Measurements from ENCODE around the gene TBC1D22B.
"Not testable (repeated sequence)": the region's sequence is repeated elsewhere in the genome, so short reads cannot be mapped to it uniquely, and the experiment has no call there.

The TBC1D22B gene

DNA sequence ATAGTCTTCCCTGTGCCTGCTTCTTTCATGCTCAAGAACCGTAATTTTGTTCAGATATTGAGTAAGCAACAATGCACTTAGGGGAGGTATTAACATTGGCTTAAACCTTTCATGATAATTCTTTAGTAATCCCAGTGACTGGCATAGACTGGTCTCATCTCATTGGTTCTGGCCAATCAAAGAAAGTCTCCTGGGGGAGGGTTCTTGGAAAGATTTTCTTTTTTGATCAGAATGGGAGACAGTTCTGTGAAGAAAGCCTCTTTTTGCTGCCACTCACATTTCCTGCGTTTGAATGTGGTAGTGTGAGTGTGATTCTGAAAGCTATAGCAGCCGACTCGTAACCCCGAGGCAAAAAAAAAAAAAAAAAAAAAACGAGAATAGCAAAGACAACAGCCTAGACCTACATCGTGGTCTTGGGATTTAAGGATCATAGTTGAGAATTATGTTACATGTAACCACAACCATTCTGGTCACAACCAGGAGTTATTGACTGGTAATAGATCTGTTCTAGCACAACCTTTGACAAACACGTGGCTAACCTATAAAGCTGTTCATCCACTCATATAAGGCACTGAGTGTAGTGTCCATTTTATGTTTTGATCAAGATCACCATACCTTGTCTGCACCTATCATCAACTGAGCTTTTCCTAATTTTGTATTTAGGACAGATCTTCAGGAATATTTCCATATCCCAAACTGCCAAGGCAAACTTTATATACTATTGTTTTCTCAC lies 15.4 kb downstream of the TBC1D22B start:
- DNase-seq, result no peak

DNA sequence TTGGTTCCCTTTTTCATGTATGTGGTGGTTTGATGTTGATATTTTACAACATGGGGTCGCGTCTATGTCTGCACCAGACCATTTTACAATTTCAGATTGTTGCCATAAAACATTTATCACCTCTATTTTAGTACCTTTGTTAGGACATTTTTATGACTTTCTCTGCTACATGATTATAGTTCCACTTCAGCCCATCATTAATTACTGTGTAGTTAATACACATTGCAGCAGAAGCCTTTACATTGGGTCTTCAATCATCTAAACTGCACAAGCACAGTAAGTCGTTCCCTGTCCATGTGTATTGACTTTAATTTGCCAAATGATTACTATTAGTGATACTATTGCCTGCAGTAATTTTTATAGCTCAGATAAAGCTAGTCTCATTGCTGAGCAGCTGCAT lies 16.1 kb downstream of the TBC1D22B start:
- DNase-seq, result no peak

DNA sequence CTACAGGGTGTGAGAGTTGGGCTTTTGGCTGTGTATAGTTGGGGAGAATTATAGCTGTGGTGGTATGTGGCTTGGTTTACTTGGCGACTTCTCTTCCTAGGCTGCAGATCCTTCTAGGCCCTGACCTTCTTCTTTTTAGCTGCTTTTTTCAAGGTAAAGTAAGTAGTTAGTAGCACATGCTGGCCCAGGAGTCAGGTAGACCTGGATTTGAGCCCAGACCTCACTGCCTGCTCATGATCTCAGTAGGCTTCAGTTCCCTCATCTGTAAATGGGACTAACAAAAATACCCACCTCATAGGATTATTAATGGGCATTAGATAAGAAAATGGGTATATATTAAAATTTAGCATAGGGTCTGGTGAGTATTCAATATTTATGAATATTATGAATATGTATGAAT lies 17.8 kb downstream of the TBC1D22B start:
- DNase-seq, result no peak

DNA sequence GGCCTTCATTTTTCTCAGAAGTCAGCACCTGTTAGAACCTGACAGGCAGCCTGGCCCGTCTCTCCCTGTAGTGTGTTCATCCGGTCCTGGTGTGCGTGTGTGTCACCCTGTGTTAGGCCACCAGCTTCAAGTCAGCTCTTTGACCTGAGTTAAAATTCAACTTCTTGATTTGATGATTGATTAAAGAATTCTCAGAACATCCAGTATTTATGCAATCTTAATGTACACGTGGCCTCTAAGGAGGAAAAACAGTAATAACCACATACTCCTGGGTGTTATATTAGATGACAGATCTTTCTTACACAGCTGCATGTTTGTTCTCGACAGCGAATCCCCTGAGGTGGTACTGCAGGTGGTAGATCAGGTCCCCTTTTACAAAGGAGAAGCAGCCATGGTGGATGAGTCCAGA lies 19.4 kb downstream of the TBC1D22B start:
- DNase-seq, result no peak

DNA sequence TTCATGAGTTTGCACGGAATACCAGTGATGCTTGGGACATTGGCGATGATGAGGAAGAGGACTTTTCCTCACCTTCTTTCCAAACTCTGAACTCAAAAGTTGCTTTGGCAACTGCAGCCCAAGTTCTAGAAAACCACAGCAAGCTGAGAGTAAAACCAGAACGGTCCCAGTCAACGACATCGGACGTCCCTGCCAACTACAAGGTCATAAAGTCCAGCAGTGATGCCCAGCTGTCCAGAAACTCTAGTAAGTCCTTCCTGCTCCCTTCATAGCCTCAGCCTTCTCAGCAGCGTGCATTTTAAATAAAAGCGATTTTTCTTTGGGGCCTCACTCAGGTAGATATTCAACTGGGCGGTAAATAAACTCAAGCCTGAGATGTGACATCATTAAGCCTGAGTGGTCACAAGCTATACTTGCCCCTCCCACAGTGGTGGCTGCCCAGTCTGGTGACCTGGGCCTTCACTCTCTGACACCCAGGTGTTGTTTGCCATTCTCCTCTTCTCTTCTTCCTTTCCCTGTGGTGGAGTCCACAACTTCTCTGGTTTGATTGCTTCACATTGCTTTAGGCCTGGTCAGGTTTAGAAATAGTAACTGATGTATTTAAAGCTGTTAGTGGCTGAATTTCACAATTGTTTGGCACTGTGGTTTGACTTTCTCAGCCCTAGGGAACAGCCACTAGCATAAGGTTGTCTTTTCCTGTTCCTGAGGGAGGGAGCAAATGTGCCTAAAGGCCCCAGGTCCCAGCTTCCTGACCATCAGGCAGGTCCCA lies 22.0 kb downstream of the TBC1D22B start:
- no peak for DNase-seq

DNA sequence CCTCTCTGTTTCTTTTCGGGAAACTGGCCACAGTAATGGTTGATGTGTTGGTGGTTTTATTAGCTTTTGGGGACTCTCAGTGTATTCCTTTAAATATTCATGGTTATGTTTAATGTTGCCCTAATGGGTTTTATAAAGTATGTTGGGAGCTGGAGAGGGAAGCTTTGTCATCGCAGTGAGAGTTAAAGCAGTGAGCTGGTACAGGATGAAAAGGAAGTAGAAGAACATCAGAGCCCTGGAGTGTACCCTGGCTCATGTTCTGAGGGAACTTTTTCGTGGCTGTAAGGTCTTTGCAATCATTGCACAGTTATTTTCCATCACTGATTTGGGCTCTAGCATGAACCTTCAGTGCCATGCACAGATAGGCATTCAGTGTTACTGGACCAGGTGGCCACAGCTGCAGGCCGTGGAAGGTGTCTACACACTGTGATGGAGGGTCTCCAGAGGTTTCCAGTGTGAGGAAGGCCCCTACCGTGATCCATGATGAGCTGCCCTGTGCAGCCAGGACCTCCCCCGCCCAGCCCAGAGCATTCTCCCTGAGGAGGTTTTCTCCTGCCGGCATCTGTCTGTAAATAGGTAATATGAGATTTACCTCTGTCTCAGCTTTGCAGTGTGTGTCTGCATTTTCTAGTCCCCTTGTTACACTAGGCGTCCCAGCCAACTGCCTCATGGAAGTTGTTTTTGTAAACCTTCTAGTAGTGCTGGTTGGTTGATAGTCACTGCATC lies 22.8 kb downstream of the TBC1D22B start:
- DNase-seq, result no peak

DNA sequence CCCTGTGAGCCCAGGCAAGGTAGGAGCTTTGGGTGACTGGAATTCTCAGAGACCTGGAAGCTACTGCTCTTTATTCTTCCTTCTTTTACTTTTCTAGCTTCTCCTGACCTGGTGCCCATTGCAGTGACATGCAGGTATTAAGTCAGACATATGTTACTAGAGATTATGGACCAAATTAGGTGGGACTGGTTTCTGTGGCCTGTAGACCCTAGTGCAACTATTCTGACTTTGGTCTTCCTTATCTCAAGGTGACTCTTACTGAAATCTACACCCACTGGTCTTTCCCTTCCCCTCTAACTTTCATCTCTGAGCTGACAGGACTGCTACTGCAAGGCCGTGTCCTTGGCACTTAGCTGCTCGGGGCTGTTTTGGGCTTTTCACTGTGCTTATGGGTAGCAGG lies 24.8 kb downstream of the TBC1D22B start:
- no peak for DNase-seq

DNA sequence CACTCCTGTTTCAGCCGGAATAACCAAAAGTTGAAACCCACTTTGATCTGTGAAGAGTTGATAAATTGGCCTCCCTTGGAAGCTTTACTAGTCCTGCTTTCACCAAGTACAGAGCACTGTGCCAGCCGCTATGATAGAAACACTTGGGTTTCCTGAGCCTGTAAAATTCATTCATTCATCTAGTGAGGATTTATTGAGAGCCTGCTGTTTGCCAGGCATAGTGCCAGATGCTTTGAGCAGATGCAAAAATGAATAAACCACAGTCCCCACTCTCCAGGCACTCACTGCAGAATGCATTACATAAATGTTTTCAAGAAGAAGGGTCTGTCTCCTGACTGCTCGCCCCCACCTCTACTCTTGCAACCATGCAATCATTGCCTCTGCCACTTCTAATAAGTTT lies 25.7 kb downstream of the TBC1D22B start:
- DNase-seq, result no peak

DNA sequence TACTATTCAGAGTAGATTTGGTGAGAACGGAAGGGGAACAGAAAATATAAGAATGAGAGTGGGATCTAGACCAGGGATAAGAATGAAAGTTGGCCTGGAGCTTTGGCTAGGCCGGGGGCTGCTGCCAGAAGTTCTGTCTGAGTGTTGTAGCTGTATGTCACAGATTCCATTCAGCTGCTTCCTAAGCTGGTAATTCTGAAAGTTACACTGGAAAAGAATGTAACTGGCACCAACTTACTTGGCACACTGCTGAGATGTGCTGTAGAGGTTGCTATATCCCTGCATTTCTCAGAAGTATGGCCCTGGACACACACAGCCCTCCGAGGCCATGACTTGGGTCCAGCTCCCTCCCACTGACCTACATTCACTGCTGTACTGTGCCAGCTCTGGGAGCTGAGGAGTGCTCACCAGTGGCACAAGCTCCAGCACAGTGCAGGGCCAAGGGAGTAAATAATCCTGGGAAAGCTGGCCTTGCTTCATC lies 26.1 kb downstream of the TBC1D22B start:
- no peak for DNase-seq

DNA sequence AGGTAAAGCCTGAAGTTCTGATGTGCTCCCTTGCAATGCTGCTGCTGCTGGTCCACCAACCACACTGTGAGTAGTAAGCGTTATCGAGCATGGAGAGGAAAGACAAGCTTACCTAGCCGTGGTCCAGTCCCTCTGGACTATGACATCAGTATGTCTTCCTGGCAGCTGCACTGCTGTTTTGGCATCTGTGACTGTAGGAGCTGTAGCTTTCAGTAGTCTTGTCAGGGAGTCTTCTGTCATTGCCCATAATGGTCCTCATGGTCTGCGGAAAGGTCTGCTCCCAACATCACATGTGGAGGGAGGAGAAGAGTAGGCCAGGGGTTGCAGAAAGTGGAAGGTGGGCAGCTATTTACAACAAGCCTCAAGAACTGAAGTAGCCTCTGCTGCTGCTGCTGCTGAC lies 27.2 kb downstream of the TBC1D22B start:
- no peak for DNase-seq

DNA sequence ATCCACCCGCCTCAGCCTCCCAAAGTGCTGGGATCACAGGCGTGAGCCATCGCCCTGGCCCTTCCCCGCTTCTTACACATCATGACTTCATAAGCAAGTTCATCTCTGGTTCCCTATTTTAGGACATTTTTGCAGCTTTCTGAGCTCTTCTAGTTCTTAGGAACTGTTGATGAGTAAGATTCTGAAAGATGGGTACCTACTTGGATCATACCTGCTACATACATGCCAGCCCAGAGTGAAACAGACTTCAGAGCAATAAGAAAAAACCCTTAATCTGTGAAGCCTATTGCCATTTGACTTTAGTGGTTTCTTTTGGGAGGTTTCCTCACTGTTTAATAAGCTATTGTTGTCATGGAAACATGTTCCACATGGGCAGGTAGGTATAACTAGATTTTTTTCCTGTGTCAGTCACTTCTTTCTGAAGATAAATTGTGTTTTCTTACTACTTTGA lies 28.3 kb downstream of the TBC1D22B start:
- DNase-seq, result no peak

DNA sequence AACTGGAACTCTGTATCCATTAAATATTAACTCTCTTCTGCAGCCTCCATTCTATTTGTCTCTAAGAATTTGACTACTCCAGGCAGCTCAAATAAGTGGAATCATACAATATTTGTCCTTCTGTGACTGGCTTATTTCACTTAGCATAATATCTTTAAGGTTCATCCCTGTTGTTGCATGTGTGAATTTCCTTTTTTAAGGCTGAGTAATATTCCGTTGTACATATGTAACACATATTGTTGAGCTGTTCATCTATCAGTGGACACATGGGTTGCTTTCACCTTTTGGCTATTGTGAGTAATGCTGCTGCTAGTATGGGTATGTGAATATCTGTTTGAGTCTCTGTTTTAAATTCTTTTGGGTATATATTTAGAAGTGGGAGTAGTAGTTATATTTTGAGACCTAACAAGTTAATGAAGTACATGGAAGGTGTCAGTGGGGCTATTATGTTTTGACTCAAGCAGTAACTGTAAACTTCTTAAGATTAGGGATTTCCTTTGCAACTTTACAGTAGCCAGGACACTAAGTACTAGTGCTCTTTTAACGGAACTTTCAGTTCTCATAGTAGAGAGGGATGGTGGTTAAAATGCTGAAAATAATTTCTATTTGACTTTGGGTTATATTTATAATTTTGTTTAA lies 30.1 kb downstream of the TBC1D22B start:
- no peak for DNase-seq

DNA sequence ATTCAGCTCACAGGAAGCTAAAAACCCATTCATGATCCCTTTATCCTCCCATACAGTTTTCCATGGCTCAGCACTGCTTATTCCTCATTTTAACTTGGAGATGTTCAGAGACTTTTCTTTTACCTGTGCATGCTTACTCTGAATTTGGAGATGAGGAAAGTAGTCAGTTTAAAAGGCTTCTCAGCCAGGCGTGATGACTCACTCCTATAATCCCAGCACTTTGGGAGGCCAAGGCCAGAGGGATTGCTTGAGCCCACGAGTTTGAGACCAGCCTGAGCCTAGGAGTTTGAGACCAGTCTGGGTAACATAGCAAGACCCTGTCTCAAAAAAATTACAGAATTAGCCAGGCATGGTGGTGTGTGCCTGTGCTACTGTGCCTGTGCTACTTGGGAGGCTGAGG lies 30.7 kb downstream of the TBC1D22B start:
- no peak for DNase-seq

DNA sequence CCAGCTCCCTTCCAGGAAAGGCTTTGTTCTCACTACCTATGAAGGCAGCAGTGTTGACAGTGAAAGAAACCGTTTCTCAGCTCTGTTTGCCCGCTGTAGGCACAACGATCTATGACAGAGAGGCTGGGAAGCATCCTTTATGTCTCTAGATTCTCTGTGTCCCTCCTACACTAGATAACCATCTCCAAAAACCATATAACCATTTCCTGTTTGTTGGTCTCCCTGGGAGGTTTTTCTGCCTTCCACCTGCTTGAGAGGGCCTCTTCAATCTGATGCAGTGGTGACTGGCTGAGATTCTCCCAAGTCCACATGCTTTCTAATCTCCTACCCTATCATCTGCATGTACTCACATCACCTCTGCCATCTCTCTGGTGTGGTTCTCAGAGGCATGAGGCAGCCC lies 32.4 kb downstream of the TBC1D22B start:
- DNase-seq, result no peak

DNA sequence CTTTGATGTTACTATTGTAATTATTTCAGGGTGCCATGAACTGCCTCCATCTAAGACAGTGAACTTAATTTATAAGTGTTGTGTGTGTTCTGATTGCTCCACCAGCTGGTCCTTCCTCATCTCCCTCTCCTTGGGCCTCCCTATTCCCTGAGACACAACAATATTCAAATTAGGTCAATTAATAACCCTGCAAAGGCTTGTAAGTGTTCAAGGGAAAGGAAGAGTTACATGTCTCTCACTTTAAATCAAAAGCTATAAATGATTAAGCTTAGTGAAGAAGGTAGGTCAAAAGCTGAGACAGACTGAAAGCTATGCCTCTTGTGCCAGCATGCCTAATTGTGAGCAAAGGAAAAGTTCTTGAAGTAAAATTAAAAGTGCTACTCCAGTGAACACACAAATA lies 35.9 kb downstream of the TBC1D22B start:
- no peak for DNase-seq

DNA sequence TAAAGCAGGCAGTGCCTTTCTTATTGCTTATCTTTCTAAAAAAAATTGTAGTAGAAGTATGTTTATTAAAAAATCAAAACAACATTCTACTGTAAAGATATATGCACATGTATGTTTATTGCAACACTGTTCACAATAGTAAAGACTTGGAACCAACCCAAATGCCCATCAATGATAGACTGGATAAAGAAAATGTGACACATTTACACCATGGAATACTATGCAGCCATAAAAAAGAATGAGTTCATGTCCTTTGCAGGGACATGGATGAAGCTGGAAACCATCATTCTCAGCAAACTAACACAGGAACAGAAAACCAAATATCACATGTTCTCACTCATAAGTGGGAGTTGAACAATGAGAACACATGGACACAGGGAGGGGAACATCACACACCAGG lies 40.1 kb downstream of the TBC1D22B start:
- DNase-seq, result not testable (repeated sequence)

DNA sequence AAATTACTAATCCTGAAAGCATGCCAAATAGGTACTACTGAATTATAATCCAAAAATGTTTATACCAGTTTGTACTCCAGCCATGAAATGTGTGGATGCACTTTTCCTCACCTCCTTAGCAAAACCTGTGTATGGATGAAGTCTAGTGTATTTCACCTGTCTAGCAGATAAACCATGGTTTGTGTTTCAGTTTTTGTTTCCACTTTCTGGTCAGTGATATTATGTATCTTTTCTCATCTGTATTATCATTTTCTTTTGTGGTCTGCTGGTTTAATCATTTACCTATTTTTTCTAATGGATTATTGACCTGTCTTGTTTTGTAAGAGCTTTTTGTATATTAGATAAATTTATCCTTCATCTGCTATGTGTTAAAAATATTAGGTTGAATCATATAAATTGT lies 41.4 kb downstream of the TBC1D22B start:
- no peak for DNase-seq

DNA sequence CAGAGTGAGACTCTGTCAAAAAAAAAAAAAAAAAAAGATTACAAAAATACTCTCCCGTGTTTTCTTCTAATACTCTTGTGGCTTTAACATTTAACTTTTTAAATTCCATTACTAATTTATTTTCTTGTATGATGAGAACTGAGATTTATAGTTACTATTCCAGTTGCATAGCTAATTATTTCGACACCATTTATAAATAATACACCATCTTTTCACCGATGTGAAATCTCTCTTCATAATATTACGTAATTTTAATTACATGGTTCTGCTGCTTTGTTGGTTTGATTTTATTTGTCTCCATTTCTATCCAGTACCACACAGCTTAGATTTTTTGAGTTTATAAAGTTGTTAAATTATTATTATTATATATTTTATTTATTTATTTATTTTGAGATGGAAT lies 42.4 kb downstream of the TBC1D22B start:
- DNase-seq, result no peak

DNA sequence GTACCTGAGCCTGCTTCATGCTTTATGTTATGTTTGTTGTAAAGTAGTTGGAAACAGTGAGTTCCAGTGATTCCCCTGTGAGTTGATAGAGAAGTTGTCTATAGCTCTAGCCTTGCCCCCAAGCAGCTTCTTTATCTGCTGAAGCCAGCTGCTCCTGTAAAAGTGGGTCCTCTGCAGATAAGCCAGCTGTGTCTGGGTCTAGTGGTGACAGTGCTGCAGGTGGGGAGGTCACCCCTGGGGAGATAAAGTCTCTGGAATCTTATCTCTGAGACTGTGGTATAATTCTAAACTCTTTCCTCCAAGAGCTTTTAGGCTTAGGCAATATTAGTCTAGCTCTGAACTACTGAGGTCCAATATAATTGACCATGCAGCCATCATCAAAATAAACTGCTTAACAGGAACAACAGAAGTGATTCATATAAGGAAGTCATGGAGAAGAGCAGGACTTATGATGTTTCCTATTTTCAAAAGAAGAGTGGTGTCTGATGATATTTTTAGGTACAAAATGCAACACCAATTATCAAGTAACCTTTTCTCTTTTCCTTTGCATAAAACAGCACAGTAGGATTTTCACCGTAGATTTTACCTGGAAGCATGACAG lies 44.6 kb downstream of the TBC1D22B start:
- DNase-seq, result no peak

DNA sequence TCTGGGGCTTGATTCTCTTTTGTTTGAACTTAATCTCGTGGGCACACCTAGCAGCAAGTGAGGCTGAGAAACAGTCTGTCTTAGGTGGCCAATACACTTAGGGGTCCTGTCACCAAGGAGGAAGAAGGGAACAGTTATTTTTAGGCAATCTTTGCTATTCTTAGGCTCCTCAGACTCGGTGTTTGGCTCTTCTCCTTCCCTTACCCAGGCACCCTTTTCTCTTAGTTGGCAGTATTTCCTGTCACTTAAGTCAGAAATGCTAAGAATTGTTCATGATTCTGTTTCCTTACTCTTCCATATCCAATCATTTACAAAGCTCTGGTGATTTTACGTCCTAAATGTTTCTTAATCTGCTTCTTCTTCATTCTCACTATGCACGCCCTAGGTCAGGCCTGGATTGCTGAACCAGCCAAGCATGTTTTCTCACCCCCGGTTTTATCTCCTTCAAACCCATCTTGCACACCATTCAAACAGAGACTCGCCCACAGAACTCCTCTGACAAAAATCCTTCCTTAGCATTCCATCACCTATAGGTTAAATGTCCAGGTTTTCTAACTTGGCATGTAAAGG lies 45.6 kb downstream of the TBC1D22B start:
- DNase-seq, result no peak

DNA sequence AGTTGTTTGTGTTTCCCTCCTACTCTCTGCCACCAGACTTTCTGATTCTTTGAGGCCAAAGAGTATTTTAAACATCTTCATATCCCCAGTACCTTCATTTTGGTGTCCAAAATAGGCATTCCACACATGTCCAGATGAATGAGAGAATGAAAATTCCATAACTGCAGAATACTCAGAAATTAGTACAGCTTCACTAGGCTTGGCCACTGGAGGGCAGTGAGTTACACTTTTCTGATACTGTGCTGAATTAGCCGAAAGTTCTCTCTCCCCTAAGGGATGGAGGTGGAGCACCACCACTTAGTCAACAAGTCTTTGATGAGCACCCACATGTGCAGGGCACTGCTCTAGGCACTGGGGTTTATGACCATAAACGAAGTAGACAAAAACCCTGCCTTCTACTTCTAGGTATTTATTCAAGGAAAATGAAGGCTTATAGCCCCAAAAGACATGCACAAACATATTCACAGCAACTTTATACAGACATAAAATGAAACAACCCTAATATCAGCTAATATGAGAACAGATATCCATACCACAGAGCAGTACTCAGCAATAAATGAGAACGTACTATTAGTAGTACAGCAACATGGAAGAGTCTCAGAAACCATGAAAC lies 46.4 kb downstream of the TBC1D22B start:
- DNase-seq, result no peak

DNA sequence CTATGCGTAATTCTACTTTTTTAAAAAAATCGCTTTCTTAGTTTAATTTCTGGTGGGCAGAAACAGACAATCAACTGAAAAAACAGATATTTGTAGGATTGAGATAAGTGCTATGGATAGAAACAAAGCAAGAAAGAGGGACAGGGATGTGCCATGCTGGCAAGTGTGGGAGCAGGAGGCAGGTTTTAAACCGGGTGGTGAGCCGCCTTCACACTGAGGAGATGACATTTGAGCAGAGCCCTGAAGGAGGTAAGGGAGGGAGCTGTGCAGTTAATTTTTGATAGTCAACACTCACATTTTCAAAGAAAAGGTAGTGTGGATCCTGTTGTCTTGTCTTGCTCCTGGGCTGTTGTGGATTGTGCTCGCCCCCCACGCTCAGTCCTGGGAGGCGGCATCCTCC lies 47.2 kb downstream of the TBC1D22B start:
- DNase-seq, result no peak

Measured in NCI-H1092 (cell line).